HEK293 (cell line): ENCODE measurements around the gene TXNDC11.

Experiments used
- CTCF ChIA-PET: fragments of 350-600 bp; formaldehyde crosslinking; extraction: SDS; loops from one replicate; lab custom pipeline; 2021; ENCODE audit warnings: antibody characterized with exemption; lab: Yijun Ruan, JAX
- POLR2A ChIA-PET: fragments of 300-600 bp; formaldehyde crosslinking; extraction: SDS; loops from one replicate; lab custom pipeline; 2020; ENCODE audit warnings: antibody characterized with exemption, inconsistent platforms; lab: Yijun Ruan, JAX
- H3K27ac ChIP-seq: fragments of 200-500 bp; sonication (Bioruptor generic); 2 replicates; pipeline ENCODE4 v1.5.1; 2014; ENCODE audit warnings: low read depth, low read length, control low read depth, inconsistent platforms; ENCODE audit errors: extremely low read depth
- H3K36me3 ChIP-seq, 2 experiments: fragments of 200-500 bp in 1 of 2; sonication (Bioruptor generic) in 1 of 2; 1 replicate in 1 of 2; 2 replicates in 1 of 2; pipeline ENCODE4 v1.5.1; 2014 to 2017; ENCODE audit warnings: inconsistent platforms in 2 of 2, low read length in 2 of 2; ENCODE audit not compliant: control insufficient read depth in 2 of 2, insufficient read depth in 1 of 2
- H3K4me1 ChIP-seq: fragments of 200-500 bp; sonication (Bioruptor generic); 2 replicates; pipeline ENCODE4 v1.5.1; 2014; ENCODE audit warnings: mild to moderate bottlenecking, low read length, inconsistent platforms; ENCODE audit not compliant: control insufficient read depth, insufficient read depth
- H3K4me3 ChIP-seq: 2 replicates; pipeline ENCODE4 v1.5.1; 2011; ENCODE audit warnings: low read depth, mild to moderate bottlenecking, control low read depth, low read length, moderate library complexity
- H3K9me3 ChIP-seq: fragments of 200-500 bp; sonication (Bioruptor generic); 2 replicates; pipeline ENCODE4 v1.5.1; 2014; ENCODE audit warnings: low read depth, low read length, inconsistent platforms; ENCODE audit not compliant: control insufficient read depth, insufficient read depth
- KLF9 ChIP-seq: fragments of 450-650 bp; formaldehyde crosslinking; IDR thresholded peaks from 2 replicates; pipeline ENCODE4 v1.5.1; 2016; ENCODE audit warnings: missing biosample characterization, missing genetic modification characterization, low read depth
- SCRT1 ChIP-seq: fragments of 450-650 bp; formaldehyde crosslinking; IDR thresholded peaks from 2 replicates; pipeline ENCODE4 v1.5.1; 2016; ENCODE audit warnings: missing biosample characterization, missing genetic modification characterization, borderline replicate concordance
- SCRT2 ChIP-seq: fragments of 450-650 bp; formaldehyde crosslinking; IDR thresholded peaks from 2 replicates; pipeline ENCODE4 v1.5.1; 2016; ENCODE audit warnings: missing biosample characterization, missing genetic modification characterization
- TCF7L2 ChIP-seq: IDR thresholded peaks from 2 replicates; pipeline ENCODE4 v1.6.1; 2011; ENCODE audit warnings: low read depth, mild to moderate bottlenecking, inconsistent platforms, low read length, moderate library complexity, borderline replicate concordance
- ZBTB1 ChIP-seq: fragments of 450-650 bp; formaldehyde crosslinking; IDR thresholded peaks from 2 replicates; pipeline ENCODE4 v1.5.1; 2016; ENCODE audit warnings: missing biosample characterization, missing genetic modification characterization
- ZBTB20 ChIP-seq: fragments of 450-650 bp; formaldehyde crosslinking; IDR thresholded peaks from 2 replicates; pipeline ENCODE4 v1.5.1; 2016; ENCODE audit warnings: missing biosample characterization, missing genetic modification characterization
- ZNF10 ChIP-seq: fragments of 450-650 bp; formaldehyde crosslinking; IDR thresholded peaks from 2 replicates; pipeline ENCODE4 v1.5.1; 2017; ENCODE audit warnings: missing biosample characterization, missing genetic modification characterization
- ZNF157 ChIP-seq: fragments of 450-650 bp; formaldehyde crosslinking; IDR thresholded peaks from 2 replicates; pipeline ENCODE4 v1.5.1; 2016; ENCODE audit warnings: missing biosample characterization, missing genetic modification characterization
- ZNF174 ChIP-seq: fragments of 450-650 bp; formaldehyde crosslinking; IDR thresholded peaks from 2 replicates; pipeline ENCODE4 v1.5.0; 2017; ENCODE audit warnings: missing biosample characterization, mild to moderate bottlenecking, missing genetic modification characterization
- ZNF19 ChIP-seq: fragments of 450-650 bp; formaldehyde crosslinking; IDR thresholded peaks from 2 replicates; pipeline ENCODE4; 2016; ENCODE audit warnings: missing biosample characterization, missing genetic modification characterization, low read depth
- ZNF23 ChIP-seq: fragments of 450-650 bp; formaldehyde crosslinking; IDR thresholded peaks from 2 replicates; pipeline ENCODE4 v1.5.1; 2016; ENCODE audit warnings: missing biosample characterization, missing genetic modification characterization, borderline replicate concordance
- ZNF239 ChIP-seq: fragments of 450-650 bp; formaldehyde crosslinking; IDR thresholded peaks from 2 replicates; pipeline ENCODE4 v1.5.1; 2016; ENCODE audit warnings: missing biosample characterization, missing genetic modification characterization
- ZNF24 ChIP-seq: fragments of 450-650 bp; formaldehyde crosslinking; IDR thresholded peaks from 2 replicates; pipeline ENCODE4 v1.5.1; 2016; ENCODE audit warnings: missing biosample characterization, missing genetic modification characterization
- ZNF266 ChIP-seq: fragments of 450-650 bp; formaldehyde crosslinking; IDR thresholded peaks from 2 replicates; pipeline ENCODE4 v1.5.1; 2016; ENCODE audit warnings: missing biosample characterization, missing genetic modification characterization, low read depth
- ZNF335 ChIP-seq: fragments of 450-650 bp; formaldehyde crosslinking; conservative IDR thresholded peaks from 2 replicates; pipeline ENCODE4 v1.5.1; 2016; ENCODE audit warnings: missing biosample characterization, missing genetic modification characterization
- ZNF423 ChIP-seq: fragments of 450-650 bp; formaldehyde crosslinking; IDR thresholded peaks from 2 replicates; pipeline ENCODE4 v1.5.1; 2016; ENCODE audit warnings: missing biosample characterization, missing genetic modification characterization
- TF ChIP-seq, protein P1 (sequence below): fragments of 450-650 bp; formaldehyde crosslinking; IDR thresholded peaks from 2 replicates; pipeline ENCODE4 v1.5.1; 2016; ENCODE audit warnings: missing biosample characterization, missing genetic modification characterization, low read depth
- TF ChIP-seq, protein P2 (sequence below): fragments of 450-650 bp; formaldehyde crosslinking; IDR thresholded peaks from 2 replicates; pipeline ENCODE4 v1.5.1; 2016; ENCODE audit warnings: missing biosample characterization, missing genetic modification characterization
- TF ChIP-seq, protein P3 (sequence below): fragments of 450-650 bp; formaldehyde crosslinking; conservative IDR thresholded peaks from 2 replicates; pipeline ENCODE4 v1.5.1; 2016; ENCODE audit warnings: low read depth, missing biosample characterization, missing genetic modification characterization
- TF ChIP-seq, protein P4 (sequence below): fragments of 450-650 bp; formaldehyde crosslinking; IDR thresholded peaks from 2 replicates; pipeline ENCODE4 v1.5.1; 2016; ENCODE audit warnings: missing biosample characterization, missing genetic modification characterization
- TF ChIP-seq, protein P5 (sequence below): fragments of 450-650 bp; formaldehyde crosslinking; IDR thresholded peaks from 2 replicates; pipeline ENCODE4 v1.5.1; 2016; ENCODE audit warnings: missing biosample characterization, missing genetic modification characterization
- TF ChIP-seq, protein P6 (sequence below): fragments of 450-650 bp; formaldehyde crosslinking; optimal IDR thresholded peaks from 2 replicates; pipeline ENCODE3; 2016; ENCODE audit warnings: missing biosample characterization, mild to moderate bottlenecking, missing genetic modification characterization

TXNDC11 gene

DNA sequence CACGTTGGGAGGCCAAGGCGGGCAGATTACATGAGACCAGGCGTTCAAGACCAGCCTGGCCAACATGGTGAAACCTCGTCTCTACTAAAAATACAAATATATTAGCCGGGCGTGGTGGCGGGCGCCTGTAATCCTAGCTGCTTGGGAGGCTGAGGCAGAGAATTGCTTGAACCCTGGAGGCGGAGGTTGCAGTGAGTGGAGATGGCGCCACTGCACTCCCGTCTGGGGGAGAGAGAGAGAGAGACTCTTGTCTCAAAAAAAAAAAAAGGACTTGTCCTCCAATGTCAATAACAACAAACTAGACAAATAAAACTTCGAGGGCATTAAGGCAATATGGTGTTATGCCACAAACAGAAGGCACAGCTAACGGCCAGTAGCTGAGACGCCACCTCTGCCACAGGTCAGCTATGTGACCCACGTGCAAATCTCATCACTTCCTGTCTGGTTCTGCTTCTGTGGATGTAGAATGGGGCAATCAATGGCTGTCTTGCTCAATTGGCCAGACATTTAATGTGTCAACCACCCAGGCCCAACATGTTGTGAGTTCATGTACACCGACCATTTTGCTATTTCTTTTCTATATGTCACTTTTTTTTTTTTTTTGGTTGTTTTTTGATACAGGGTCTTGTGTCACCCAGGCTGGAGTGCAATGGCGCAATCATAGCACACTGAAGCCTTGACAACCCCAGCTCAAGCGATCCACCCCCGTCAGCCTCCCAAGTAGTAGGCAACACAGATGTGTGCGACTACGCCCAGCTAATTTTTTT lies 834 bp upstream of the TXNDC11 start (continued):
- TF ChIP-seq, protein P1, sequence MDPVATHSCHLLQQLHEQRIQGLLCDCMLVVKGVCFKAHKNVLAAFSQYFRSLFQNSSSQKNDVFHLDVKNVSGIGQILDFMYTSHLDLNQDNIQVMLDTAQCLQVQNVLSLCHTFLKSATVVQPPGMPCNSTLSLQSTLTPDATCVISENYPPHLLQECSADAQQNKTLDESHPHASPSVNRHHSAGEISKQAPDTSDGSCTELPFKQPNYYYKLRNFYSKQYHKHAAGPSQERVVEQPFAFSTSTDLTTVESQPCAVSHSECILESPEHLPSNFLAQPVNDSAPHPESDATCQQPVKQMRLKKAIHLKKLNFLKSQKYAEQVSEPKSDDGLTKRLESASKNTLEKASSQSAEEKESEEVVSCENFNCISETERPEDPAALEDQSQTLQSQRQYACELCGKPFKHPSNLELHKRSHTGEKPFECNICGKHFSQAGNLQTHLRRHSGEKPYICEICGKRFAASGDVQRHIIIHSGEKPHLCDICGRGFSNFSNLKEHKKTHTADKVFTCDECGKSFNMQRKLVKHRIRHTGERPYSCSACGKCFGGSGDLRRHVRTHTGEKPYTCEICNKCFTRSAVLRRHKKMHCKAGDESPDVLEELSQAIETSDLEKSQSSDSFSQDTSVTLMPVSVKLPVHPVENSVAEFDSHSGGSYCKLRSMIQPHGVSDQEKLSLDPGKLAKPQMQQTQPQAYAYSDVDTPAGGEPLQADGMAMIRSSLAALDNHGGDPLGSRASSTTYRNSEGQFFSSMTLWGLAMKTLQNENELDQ (tag by site-specific recombination) = no peak
- TF ChIP-seq, protein P2, sequence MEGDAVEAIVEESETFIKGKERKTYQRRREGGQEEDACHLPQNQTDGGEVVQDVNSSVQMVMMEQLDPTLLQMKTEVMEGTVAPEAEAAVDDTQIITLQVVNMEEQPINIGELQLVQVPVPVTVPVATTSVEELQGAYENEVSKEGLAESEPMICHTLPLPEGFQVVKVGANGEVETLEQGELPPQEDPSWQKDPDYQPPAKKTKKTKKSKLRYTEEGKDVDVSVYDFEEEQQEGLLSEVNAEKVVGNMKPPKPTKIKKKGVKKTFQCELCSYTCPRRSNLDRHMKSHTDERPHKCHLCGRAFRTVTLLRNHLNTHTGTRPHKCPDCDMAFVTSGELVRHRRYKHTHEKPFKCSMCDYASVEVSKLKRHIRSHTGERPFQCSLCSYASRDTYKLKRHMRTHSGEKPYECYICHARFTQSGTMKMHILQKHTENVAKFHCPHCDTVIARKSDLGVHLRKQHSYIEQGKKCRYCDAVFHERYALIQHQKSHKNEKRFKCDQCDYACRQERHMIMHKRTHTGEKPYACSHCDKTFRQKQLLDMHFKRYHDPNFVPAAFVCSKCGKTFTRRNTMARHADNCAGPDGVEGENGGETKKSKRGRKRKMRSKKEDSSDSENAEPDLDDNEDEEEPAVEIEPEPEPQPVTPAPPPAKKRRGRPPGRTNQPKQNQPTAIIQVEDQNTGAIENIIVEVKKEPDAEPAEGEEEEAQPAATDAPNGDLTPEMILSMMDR = peak; percentile 23; the same call in 1 of the 2 replicates
- TF ChIP-seq, all 188 proteins: peak for 15

DNA sequence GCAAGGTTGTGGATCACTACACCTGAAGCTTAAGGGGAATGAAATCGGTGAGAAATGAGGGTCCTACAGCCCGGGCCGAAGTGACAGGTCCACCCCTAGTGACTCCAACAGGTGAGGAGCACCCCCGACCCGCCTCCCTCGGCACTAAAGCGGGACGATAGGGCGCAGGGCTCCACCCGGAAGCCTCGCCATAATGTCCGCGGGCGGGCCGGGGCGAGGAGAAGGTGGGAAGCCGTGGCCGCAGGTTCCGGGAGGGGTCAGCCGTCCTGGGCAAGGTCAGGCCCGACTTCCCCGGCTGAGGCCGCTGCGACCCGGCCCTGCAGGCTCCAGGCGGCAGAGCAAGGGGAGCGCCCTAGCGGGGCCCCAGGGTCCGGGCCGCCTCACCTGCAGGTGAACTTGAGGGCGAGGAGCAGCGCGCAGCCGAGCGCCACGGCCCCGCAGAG lies 543 bp downstream of the TXNDC11 start:
- Histone ChIP-seq H3K36me3 (peaks cover 0 to 3% of the 10 kb centered on the region in 2 experiments; a peak in 1 of 3 replicates), H3K9me3 (no peaks in the 10 kb centered on the region), H3K4me3 (peak overlapping the region; percentile 91), H3K27ac (peak overlapping the region; percentile 78), H3K4me1 (peaks cover 9% of the 10 kb centered on the region)
- POLR2A ChIA-PET = interaction anchor here (1.0 to 2.5 kb wide), 13 partner anchors 16 to 800 kb away, joined by 3 to 39 read pairs (median 4); partner anchors contain the start of genes DEXI, GSPT1, SNX29 and ZC3H7A
- CTCF ChIA-PET = interaction anchor here (0.6 to 1.3 kb wide), 5 partner anchors 18 to 433 kb away, joined by 3 to 4 read pairs (median 3); partner anchors contain the start of gene ZC3H7A
- 0 out of 2 replicates have a peak, but pooled peaks have one; percentile 33 for TF ChIP-seq ZNF10 (tag by site-specific recombination)
- TF ChIP-seq ZNF423 = no peak
- TF ChIP-seq, protein P3, sequence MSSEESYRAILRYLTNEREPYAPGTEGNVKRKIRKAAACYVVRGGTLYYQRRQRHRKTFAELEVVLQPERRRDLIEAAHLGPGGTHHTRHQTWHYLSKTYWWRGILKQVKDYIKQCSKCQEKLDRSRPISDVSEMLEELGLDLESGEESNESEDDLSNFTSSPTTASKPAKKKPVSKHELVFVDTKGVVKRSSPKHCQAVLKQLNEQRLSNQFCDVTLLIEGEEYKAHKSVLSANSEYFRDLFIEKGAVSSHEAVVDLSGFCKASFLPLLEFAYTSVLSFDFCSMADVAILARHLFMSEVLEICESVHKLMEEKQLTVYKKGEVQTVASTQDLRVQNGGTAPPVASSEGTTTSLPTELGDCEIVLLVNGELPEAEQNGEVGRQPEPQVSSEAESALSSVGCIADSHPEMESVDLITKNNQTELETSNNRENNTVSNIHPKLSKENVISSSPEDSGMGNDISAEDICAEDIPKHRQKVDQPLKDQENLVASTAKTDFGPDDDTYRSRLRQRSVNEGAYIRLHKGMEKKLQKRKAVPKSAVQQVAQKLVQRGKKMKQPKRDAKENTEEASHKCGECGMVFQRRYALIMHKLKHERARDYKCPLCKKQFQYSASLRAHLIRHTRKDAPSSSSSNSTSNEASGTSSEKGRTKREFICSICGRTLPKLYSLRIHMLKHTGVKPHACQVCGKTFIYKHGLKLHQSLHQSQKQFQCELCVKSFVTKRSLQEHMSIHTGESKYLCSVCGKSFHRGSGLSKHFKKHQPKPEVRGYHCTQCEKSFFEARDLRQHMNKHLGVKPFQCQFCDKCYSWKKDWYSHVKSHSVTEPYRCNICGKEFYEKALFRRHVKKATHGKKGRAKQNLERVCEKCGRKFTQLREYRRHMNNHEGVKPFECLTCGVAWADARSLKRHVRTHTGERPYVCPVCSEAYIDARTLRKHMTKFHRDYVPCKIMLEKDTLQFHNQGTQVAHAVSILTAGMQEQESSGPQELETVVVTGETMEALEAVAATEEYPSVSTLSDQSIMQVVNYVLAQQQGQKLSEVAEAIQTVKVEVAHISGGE (tag by site-specific recombination) = peak; percentile 58; the same call in 1 of the 2 replicates
- TF ChIP-seq SCRT2 (tag by site-specific recombination) = peak; percentile 97
- TF ChIP-seq ZNF239 (tag by site-specific recombination) = no peak
- TF ChIP-seq, protein P4, sequence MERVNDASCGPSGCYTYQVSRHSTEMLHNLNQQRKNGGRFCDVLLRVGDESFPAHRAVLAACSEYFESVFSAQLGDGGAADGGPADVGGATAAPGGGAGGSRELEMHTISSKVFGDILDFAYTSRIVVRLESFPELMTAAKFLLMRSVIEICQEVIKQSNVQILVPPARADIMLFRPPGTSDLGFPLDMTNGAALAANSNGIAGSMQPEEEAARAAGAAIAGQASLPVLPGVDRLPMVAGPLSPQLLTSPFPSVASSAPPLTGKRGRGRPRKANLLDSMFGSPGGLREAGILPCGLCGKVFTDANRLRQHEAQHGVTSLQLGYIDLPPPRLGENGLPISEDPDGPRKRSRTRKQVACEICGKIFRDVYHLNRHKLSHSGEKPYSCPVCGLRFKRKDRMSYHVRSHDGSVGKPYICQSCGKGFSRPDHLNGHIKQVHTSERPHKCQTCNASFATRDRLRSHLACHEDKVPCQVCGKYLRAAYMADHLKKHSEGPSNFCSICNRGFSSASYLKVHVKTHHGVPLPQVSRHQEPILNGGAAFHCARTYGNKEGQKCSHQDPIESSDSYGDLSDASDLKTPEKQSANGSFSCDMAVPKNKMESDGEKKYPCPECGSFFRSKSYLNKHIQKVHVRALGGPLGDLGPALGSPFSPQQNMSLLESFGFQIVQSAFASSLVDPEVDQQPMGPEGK (tag by site-specific recombination) = 0 out of 2 replicates have a peak, but pooled peaks have one; percentile 22
- TF ChIP-seq, protein P5, sequence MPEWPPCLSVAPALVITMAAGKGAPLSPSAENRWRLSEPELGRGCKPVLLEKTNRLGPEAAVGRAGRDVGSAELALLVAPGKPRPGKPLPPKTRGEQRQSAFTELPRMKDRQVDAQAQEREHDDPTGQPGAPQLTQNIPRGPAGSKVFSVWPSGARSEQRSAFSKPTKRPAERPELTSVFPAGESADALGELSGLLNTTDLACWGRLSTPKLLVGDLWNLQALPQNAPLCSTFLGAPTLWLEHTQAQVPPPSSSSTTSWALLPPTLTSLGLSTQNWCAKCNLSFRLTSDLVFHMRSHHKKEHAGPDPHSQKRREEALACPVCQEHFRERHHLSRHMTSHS (tag by site-specific recombination) = no peak
- TF ChIP-seq TCF7L2 = no peak
- TF ChIP-seq SCRT1 (tag by site-specific recombination) = peak; percentile 67; the same call in 1 of the 2 replicates
- TF ChIP-seq ZNF23 (tag by site-specific recombination) = no peak
- peak; percentile 30 for TF ChIP-seq KLF9 (tag by site-specific recombination)
- TF ChIP-seq ZNF335 = peak; percentile 53
- TF ChIP-seq ZBTB1 (tag by site-specific recombination) = 0 out of 2 replicates have a peak, but pooled peaks have one; percentile 16
- TF ChIP-seq ZNF19 = no peak
- no peak for TF ChIP-seq ZNF174 (tag by site-specific recombination)
- no peak for TF ChIP-seq ZNF24
- TF ChIP-seq, protein P6, sequence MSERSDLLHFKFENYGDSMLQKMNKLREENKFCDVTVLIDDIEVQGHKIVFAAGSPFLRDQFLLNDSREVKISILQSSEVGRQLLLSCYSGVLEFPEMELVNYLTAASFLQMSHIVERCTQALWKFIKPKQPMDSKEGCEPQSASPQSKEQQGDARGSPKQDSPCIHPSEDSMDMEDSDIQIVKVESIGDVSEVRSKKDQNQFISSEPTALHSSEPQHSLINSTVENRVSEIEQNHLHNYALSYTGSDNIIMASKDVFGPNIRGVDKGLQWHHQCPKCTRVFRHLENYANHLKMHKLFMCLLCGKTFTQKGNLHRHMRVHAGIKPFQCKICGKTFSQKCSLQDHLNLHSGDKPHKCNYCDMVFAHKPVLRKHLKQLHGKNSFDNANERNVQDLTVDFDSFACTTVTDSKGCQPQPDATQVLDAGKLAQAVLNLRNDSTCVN (tag by site-specific recombination) = peak; percentile 66
- peak; percentile 61; the same call in 1 of the 2 replicates for TF ChIP-seq ZBTB20
- TF ChIP-seq ZNF157 (tag by site-specific recombination) = no peak
- TF ChIP-seq ZNF266 (tag by site-specific recombination) = no peak
